ENCODE measurements around the gene PTPRA. TPM values are rescaled to one million over a fixed set of nuclear protein-coding genes. Genes with fewer than 3 reads are reported as not detected.

Gene PTPRA
- total and polyA plus RNA-seq, 2 of the 8 experiments (the other 6 are each of a cell fraction or from before 2014, with no cell fraction given), result 47.7 to 51.3 TPM

DNA sequence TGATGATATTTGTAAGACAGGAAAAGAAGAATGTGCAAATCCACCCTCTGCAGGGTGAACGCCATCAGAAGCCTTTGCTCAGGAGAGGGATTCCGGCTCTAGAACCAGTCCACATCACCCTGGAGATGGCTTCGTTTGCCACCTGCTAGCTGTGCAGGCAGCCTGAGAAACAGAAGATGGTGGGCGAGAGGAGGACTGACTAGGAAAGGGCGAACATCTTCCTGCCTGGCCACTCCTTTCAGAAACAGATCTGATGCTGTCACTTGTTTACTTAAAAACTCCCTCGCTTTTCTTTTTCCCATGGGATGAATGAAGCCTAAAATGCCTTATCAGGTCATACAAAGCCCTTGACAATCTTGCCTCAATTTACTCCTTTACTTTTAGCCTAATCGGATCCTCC is 1.2 kb downstream of the PTPRA start:
- H3K18ac ChIP-seq (ENCODE audit: extremely low read depth, low read length), result no peak overlapping the region; the same call in 1 of the 2 replicates
- no peak overlapping the region for H2AK5ac ChIP-seq (ENCODE audit: low read depth, low read length)
- H3K23ac ChIP-seq (ENCODE audit: insufficient read length), result no peak overlapping the region
- peaks cover 12% of the 10 kb centered on the region for H3K23me2 ChIP-seq (ENCODE audit: low read depth, low read length)
- no peak overlapping the region for H2BK120ac ChIP-seq (replicated peaks; ENCODE audit: low read depth, low read length)
- H3K27me3 ChIP-seq (replicated peaks in 1 of 4; ENCODE audit: control insufficient read depth in 3 of 4, extremely low read depth in 1 of 4, insufficient read depth in 3 of 4, low read length in 3 of 4), result peaks cover 0 to 24% (median 14%) of the 10 kb centered on the region in 4 experiments; a peak in 5 of 7 replicates
- TF ChIP-seq SIX5 (IDR thresholded peaks at IDR 0.05; ENCODE audit: low read depth, low read length) (no peak), JUN (IDR thresholded peaks at IDR 0.05; ENCODE audit: low read depth, low read length) (no peak), YY1 (IDR thresholded peaks at IDR 0.05; ENCODE audit: low read depth, low read length) (no peak), MAFK (IDR thresholded peaks at IDR 0.05; ENCODE audit: low read depth, low read length) (no peak), KDM5A (IDR thresholded peaks at IDR 0.05; ENCODE audit: low read length) (no peak), NANOG (IDR thresholded peaks at IDR 0.05; ENCODE audit: insufficient read depth, low read depth, low read length, poor library complexity, severe bottlenecking) (no peak), TCF12 (IDR thresholded peaks at IDR 0.05; ENCODE audit: low read depth, low read length) (no peak)
- no peak overlapping the region for H3K4ac ChIP-seq (replicated peaks; ENCODE audit: insufficient read length, low read depth, low read length)
- no peak overlapping the region for H2BK15ac ChIP-seq (ENCODE audit: low read length)
- 62% methylated on average over 7 of the region's 7 CpGs; no CpG with 5 or more reads in 1 of the 2 experiments for WGBS, 2 experiments (ENCODE audit: extremely low coverage in 1 of 2, insufficient coverage in 1 of 2, insufficient read length in 1 of 2, insufficient replicate concordance in 2 of 2, low coverage in 1 of 2, low lambda C conversion rate in 2 of 2, missing lambda C conversion rate in 1 of 2)
- peak overlapping the region; percentile 65 to 96 for H3K4me2 ChIP-seq (ENCODE audit: insufficient read depth in 1 of 2, low read depth in 2 of 2, low read length in 2 of 2)
- H2BK20ac ChIP-seq (ENCODE audit: low read length), result no peak overlapping the region
- FAIRE-seq, result no peak
- peaks cover 3 to 8% of the 10 kb centered on the region in 2 experiments for H4K20me1 ChIP-seq (replicated peaks in 1 of 2; ENCODE audit: control insufficient read depth in 1 of 2, insufficient read depth in 2 of 2, low read length in 2 of 2)
- H3K14ac ChIP-seq (ENCODE audit: insufficient read length), result no peak overlapping the region
- H2AFZ ChIP-seq (ENCODE audit: low read length), result no peak overlapping the region
- H3K27ac ChIP-seq (ENCODE audit: low read depth, low read length), result no peak overlapping the region
- H2BK12ac ChIP-seq (ENCODE audit: low read depth, low read length), result no peak overlapping the region
- 0 out of 2 replicates have a peak, but pooled peaks cover 4% of the 10 kb centered on the region for H3K79me1 ChIP-seq (ENCODE audit: low read depth, low read length)
- POLR2A ChIA-PET (ENCODE audit: partially characterized antibody), result interaction anchor here (0.7 kb wide), 1 partner anchor 159 kb away, joined by 3 read pairs; no protein-coding TSS in a partner anchor
- peaks cover 0 to 10% (median 4%) of the 10 kb centered on the region in 4 experiments; a peak in 6 of 7 replicates for H3K4me1 ChIP-seq (replicated peaks in 1 of 4; ENCODE audit: control insufficient read depth in 3 of 4, insufficient read depth in 4 of 4, low read length in 3 of 4)
- H3K9ac ChIP-seq (replicated peaks in 1 of 4; ENCODE audit: extremely low read depth in 1 of 4, low read depth in 3 of 4, low read length in 3 of 4), result peak overlapping the region in 1 of 4 experiments; percentile 29; a peak in 1 of 7 replicates
- peaks cover 3 to 55% of the 10 kb centered on the region in 2 experiments; a peak in 3 of 4 replicates for H3K79me2 ChIP-seq (ENCODE audit: control insufficient read depth in 1 of 2, insufficient read depth in 2 of 2, low read length in 2 of 2)
- H3K56ac ChIP-seq (replicated peaks; ENCODE audit: insufficient read length, low read depth, low read length), result no peak overlapping the region
- peak overlapping the region; percentile 70 to 82 (median 78); a peak in 7 of 8 replicates for H3K4me3 ChIP-seq (ENCODE audit: extremely low read depth in 1 of 4, insufficient read depth in 2 of 4, low read depth in 3 of 4, low read length in 4 of 4)
- 0 out of 8 replicates have a peak, but pooled peaks cover 0 to 3% (median 0%) of the 10 kb centered on the region in 4 experiments for H3K36me3 ChIP-seq (ENCODE audit: control insufficient read depth in 2 of 4, insufficient read depth in 4 of 4, low read length in 3 of 4)
- DNase-seq (ENCODE audit: low read depth in 1 of 2, low spot score in 2 of 2), result no peak
- CTCF ChIA-PET (ENCODE audit: partially characterized antibody), result interaction anchor here (1.0 to 1.6 kb wide), 3 partner anchors 9 to 127 kb away, joined by 3 to 4 read pairs (median 3); no protein-coding TSS in a partner anchor
- H4K5ac ChIP-seq (ENCODE audit: insufficient read length, low read depth, low read length), result no peak overlapping the region
- H4K8ac ChIP-seq (ENCODE audit: extremely low read depth, insufficient read depth, low read length), result no peak overlapping the region
- no peak overlapping the region for H2BK5ac ChIP-seq (ENCODE audit: low read depth, low read length)
- no peaks in the 10 kb centered on the region for H3K9me3 ChIP-seq (ENCODE audit: insufficient read depth in 2 of 2, low read depth in 1 of 2, low read length in 1 of 2)
- no peak overlapping the region for H4K91ac ChIP-seq (replicated peaks; ENCODE audit: insufficient read length, low read length)
